GM23338 (cell line): Measurements from ENCODE around the gene BAHCC1. TPM values are rescaled to one million over a fixed set of nuclear protein-coding genes. Genes with fewer than 3 reads are reported as not detected.

Experiments
- ATAC-seq: fragments of 200-7000 bp; cut with Tn5 transposase; 3 replicates; pipeline ENCODE4 v1.9.1; 2020
- DNase-seq: peaks from one replicate; pipeline ENCODE4 v3.0.0-alpha.2; 2015; ENCODE audit warnings: low spot score
- H2AFZ ChIP-seq: fragments of 200-600 bp; sonication (generic); 2 replicates; pipeline ENCODE4 v1.8.0; 2016; ENCODE audit warnings: antibody characterized with exemption, mild to moderate bottlenecking, moderate library complexity
- H3F3A ChIP-seq: fragments of 200-600 bp; sonication (generic); replicated peaks from 2 replicates; pipeline ENCODE4 v1.8.0; 2017; ENCODE audit warnings: antibody characterized with exemption, mixed run types, low read depth
- H3K27ac ChIP-seq: fragments of 200-600 bp; sonication (generic); 2 replicates; pipeline ENCODE4 v1.6.1; 2016; ENCODE audit warnings: low read depth
- H3K27me3 ChIP-seq: fragments of 200-600 bp; sonication (generic); 2 replicates; pipeline ENCODE4 v1.8.0; 2016; ENCODE audit warnings: mild to moderate bottlenecking, mixed run types, moderate library complexity; ENCODE audit not compliant: insufficient read depth
- H3K36me3 ChIP-seq: fragments of 200-600 bp; sonication (generic); 2 replicates; pipeline ENCODE4 v1.8.0; 2016; ENCODE audit warnings: mild to moderate bottlenecking; ENCODE audit not compliant: insufficient read depth
- H3K4me1 ChIP-seq: fragments of 200-600 bp; sonication (generic); 2 replicates; pipeline ENCODE4 v1.8.0; 2016; ENCODE audit warnings: mild to moderate bottlenecking, moderate library complexity; ENCODE audit not compliant: insufficient read depth
- H3K4me2 ChIP-seq: fragments of 200-600 bp; sonication (generic); 2 replicates; pipeline ENCODE4 v1.7.1; 2017; ENCODE audit warnings: mixed run types
- H3K4me3 ChIP-seq: fragments of 200-600 bp; sonication (generic); 2 replicates; pipeline ENCODE4 v1.6.1; 2016; ENCODE audit warnings: mixed run types
- H3K79me2 ChIP-seq: fragments of 200-600 bp; sonication (generic); replicated peaks from 2 replicates; pipeline ENCODE4 v1.8.0; 2017; ENCODE audit warnings: mild to moderate bottlenecking; ENCODE audit not compliant: insufficient read depth
- H3K9me2 ChIP-seq: fragments of 200-600 bp; sonication (generic); 2 replicates; pipeline ENCODE4 v1.8.0; 2017; ENCODE audit not compliant: insufficient read depth
- H4K20me1 ChIP-seq: fragments of 200-600 bp; sonication (generic); replicated peaks from 2 replicates; pipeline ENCODE4 v1.8.0; 2017; ENCODE audit warnings: mild to moderate bottlenecking; ENCODE audit not compliant: insufficient read depth
- H3K27ac Mint-ChIP-seq: 2 replicates; pipeline ENCODE4 v1.8.0; 2020; ENCODE audit warnings: inconsistent platforms, mild to moderate bottlenecking, moderate library complexity, mixed read lengths
- H3K27me3 Mint-ChIP-seq: 3 replicates; pipeline ENCODE4 v1.8.0; 2022; ENCODE audit warnings: low read depth, mild to moderate bottlenecking, moderate library complexity, mixed read lengths, inconsistent platforms; ENCODE audit not compliant: insufficient read depth, poor library complexity
- H3K36me3 Mint-ChIP-seq: 3 replicates; pipeline ENCODE4 v1.8.0; 2021; ENCODE audit warnings: low read depth, mild to moderate bottlenecking, inconsistent platforms, moderate library complexity, mixed read lengths
- H3K4me1 Mint-ChIP-seq: 3 replicates; pipeline ENCODE4 v1.8.0; 2020; ENCODE audit warnings: mild to moderate bottlenecking, inconsistent platforms, mixed read lengths
- H3K4me3 Mint-ChIP-seq: 3 replicates; pipeline ENCODE4 v1.8.0; 2021; ENCODE audit warnings: moderate library complexity, mild to moderate bottlenecking, inconsistent platforms, mixed read lengths
- H3K9me3 Mint-ChIP-seq: 3 replicates; pipeline ENCODE4 v1.8.0; 2020; ENCODE audit warnings: moderate library complexity, mild to moderate bottlenecking, inconsistent platforms, mixed read lengths
- EZH2 ChIP-seq: fragments of 200-600 bp; sonication (generic); IDR thresholded peaks from one replicate; pipeline ENCODE4 v1.8.0; 2017; ENCODE audit warnings: antibody characterized with exemption, mild to moderate bottlenecking, low read depth; ENCODE audit not compliant: unreplicated experiment
- EZH2phosphoT487 ChIP-seq: fragments of 200-600 bp; sonication (generic); IDR thresholded peaks from one replicate; pipeline ENCODE4 v1.8.1; 2018; ENCODE audit warnings: antibody characterized with exemption; ENCODE audit not compliant: unreplicated experiment
- JUNB ChIP-seq: IDR thresholded peaks from one replicate; pipeline ENCODE4 v1.6.1; 2016; ENCODE audit warnings: antibody characterized with exemption; ENCODE audit not compliant: unreplicated experiment
- POLR2AphosphoS5 ChIP-seq: IDR thresholded peaks from 2 replicates; pipeline ENCODE4 v1.6.1; 2016; ENCODE audit warnings: antibody characterized with exemption, low read depth
- ZNF114 ChIP-seq: fragments of 250-450 bp; sonication (Bioruptor Pico); IDR thresholded peaks from 2 replicates; pipeline ENCODE4 v1.5.0; 2020; ENCODE audit warnings: mild to moderate bottlenecking, moderate library complexity
- ZNF331 ChIP-seq: fragments of 250-450 bp; sonication (Bioruptor Pico); IDR thresholded peaks from 2 replicates; pipeline ENCODE4 v1.5.0; 2020; ENCODE audit warnings: low read depth, mild to moderate bottlenecking, moderate library complexity
- polyA plus RNA-seq: library from polyadenylated mRNA; unstranded; fragments of >200 nt; fragmentation: Nextera tagmentation; extraction: Ambion mirVana; gene quantifications from 2 replicates; pipeline ENCODE4 v1.2.1, GENCODE V29; 2016
- total RNA-seq: library from RNA; depleted of rRNA; stranded (reverse); fragments of >200 nt; shearing (Covaris generic); gene quantifications from 2 replicates; pipeline ENCODE4 v1.2.3, GENCODE V29; 2014
- TF ChIP-seq, protein P1 (sequence below): IDR thresholded peaks from 2 replicates; pipeline ENCODE4 v1.6.1; 2016; ENCODE audit warnings: antibody characterized with exemption
- TF ChIP-seq, protein P2 (sequence below): fragments of 250-450 bp; sonication (Bioruptor Pico); IDR thresholded peaks from 2 replicates; pipeline ENCODE4 v1.5.0; 2020; ENCODE audit warnings: mild to moderate bottlenecking, moderate library complexity
- TF ChIP-seq, protein P3 (sequence below), 2 experiments: fragments of 200-600 bp in 1 of 2; sonication (generic) in 1 of 2; conservative IDR thresholded peaks; 2 replicates each; pipeline versions ENCODE4 v1.5.1 to v1.6.1; 2016 to 2017; ENCODE audit warnings: antibody characterized with exemption in 2 of 2, low read depth in 2 of 2, mild to moderate bottlenecking in 2 of 2, moderate library complexity in 1 of 2
- TF ChIP-seq, protein P4 (sequence below): IDR thresholded peaks from one replicate; pipeline ENCODE4 v1.6.1; 2018; ENCODE audit warnings: antibody characterized with exemption; ENCODE audit not compliant: unreplicated experiment

Gene BAHCC1
- total and polyA plus RNA-seq, 2 experiments from 2014 or later = 0.24 to 1.1 TPM

DNA sequence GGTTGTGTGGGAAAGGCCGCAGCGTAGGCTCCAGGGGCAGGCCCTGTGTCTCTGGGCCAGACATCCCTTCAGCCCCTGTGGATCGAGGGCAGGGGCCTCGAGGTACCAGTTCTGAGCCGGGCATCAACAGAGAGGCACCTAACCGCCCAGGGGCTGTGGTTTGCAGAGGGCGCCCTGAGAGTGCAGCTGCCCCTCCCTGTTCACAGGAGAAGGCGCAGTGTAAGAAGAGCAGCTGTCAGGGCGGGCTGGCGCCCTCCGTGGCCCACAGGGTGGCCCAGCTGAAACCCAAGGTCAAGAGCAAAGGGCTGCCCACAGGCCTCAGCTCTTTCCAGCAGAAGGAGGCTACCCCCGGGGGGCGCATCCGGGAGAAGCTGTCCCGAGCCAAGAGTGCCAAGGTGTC, 60.8 kb downstream of the BAHCC1 start:
- no peak overlapping the region for H3K4me3 Mint-ChIP-seq
- no peaks in the 10 kb centered on the region for H4K20me1 ChIP-seq
- no peaks in the 10 kb centered on the region for H3K4me1 ChIP-seq
- no peak overlapping the region for H2AFZ ChIP-seq
- H3K27ac ChIP-seq = no peak overlapping the region
- no peak overlapping the region for H3K27ac Mint-ChIP-seq
- TF ChIP-seq POLR2AphosphoS5 (no peak), EZH2phosphoT487 (no peak), EZH2 (no peak), JUNB (no peak), ZNF331 (CRISPR knock-in tag) (no peak), ZNF114 (CRISPR knock-in tag) (no peak)
- TF ChIP-seq, protein P1, sequence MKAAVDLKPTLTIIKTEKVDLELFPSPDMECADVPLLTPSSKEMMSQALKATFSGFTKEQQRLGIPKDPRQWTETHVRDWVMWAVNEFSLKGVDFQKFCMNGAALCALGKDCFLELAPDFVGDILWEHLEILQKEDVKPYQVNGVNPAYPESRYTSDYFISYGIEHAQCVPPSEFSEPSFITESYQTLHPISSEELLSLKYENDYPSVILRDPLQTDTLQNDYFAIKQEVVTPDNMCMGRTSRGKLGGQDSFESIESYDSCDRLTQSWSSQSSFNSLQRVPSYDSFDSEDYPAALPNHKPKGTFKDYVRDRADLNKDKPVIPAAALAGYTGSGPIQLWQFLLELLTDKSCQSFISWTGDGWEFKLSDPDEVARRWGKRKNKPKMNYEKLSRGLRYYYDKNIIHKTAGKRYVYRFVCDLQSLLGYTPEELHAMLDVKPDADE = no peak
- TF ChIP-seq, protein P2, sequence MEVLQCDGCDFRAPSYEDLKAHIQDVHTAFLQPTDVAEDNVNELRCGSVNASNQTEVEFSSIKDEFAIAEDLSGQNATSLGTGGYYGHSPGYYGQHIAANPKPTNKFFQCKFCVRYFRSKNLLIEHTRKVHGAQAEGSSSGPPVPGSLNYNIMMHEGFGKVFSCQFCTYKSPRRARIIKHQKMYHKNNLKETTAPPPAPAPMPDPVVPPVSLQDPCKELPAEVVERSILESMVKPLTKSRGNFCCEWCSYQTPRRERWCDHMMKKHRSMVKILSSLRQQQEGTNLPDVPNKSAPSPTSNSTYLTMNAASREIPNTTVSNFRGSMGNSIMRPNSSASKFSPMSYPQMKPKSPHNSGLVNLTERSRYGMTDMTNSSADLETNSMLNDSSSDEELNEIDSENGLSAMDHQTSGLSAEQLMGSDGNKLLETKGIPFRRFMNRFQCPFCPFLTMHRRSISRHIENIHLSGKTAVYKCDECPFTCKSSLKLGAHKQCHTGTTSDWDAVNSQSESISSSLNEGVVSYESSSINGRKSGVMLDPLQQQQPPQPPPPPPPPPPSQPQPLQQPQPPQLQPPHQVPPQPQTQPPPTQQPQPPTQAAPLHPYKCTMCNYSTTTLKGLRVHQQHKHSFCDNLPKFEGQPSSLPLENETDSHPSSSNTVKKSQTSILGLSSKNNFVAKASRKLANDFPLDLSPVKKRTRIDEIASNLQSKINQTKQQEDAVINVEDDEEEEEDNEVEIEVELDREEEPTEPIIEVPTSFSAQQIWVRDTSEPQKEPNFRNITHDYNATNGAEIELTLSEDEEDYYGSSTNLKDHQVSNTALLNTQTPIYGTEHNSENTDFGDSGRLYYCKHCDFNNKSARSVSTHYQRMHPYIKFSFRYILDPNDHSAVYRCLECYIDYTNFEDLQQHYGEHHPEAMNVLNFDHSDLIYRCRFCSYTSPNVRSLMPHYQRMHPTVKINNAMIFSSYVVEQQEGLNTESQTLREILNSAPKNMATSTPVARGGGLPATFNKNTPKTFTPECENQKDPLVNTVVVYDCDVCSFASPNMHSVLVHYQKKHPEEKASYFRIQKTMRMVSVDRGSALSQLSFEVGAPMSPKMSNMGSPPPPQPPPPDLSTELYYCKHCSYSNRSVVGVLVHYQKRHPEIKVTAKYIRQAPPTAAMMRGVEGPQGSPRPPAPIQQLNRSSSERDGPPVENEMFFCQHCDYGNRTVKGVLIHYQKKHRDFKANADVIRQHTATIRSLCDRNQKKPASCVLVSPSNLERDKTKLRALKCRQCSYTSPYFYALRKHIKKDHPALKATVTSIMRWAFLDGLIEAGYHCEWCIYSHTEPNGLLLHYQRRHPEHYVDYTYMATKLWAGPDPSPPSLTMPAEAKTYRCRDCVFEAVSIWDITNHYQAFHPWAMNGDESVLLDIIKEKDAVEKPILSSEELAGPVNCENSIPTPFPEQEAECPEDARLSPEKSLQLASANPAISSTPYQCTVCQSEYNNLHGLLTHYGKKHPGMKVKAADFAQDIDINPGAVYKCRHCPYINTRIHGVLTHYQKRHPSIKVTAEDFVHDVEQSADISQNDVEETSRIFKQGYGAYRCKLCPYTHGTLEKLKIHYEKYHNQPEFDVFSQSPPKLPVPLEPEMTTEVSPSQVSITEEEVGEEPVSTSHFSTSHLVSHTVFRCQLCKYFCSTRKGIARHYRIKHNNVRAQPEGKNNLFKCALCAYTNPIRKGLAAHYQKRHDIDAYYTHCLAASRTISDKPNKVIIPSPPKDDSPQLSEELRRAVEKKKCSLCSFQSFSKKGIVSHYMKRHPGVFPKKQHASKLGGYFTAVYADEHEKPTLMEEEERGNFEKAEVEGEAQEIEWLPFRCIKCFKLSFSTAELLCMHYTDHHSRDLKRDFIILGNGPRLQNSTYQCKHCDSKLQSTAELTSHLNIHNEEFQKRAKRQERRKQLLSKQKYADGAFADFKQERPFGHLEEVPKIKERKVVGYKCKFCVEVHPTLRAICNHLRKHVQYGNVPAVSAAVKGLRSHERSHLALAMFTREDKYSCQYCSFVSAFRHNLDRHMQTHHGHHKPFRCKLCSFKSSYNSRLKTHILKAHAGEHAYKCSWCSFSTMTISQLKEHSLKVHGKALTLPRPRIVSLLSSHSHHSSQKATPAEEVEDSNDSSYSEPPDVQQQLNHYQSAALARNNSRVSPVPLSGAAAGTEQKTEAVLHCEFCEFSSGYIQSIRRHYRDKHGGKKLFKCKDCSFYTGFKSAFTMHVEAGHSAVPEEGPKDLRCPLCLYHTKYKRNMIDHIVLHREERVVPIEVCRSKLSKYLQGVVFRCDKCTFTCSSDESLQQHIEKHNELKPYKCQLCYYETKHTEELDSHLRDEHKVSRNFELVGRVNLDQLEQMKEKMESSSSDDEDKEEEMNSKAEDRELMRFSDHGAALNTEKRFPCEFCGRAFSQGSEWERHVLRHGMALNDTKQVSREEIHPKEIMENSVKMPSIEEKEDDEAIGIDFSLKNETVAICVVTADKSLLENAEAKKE = no peak
- TF ChIP-seq, protein P3, sequence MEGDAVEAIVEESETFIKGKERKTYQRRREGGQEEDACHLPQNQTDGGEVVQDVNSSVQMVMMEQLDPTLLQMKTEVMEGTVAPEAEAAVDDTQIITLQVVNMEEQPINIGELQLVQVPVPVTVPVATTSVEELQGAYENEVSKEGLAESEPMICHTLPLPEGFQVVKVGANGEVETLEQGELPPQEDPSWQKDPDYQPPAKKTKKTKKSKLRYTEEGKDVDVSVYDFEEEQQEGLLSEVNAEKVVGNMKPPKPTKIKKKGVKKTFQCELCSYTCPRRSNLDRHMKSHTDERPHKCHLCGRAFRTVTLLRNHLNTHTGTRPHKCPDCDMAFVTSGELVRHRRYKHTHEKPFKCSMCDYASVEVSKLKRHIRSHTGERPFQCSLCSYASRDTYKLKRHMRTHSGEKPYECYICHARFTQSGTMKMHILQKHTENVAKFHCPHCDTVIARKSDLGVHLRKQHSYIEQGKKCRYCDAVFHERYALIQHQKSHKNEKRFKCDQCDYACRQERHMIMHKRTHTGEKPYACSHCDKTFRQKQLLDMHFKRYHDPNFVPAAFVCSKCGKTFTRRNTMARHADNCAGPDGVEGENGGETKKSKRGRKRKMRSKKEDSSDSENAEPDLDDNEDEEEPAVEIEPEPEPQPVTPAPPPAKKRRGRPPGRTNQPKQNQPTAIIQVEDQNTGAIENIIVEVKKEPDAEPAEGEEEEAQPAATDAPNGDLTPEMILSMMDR (conservative IDR thresholded peaks at IDR 0.05; ENCODE audit: low read depth in 2 of 2) = no peak
- TF ChIP-seq, protein P4, sequence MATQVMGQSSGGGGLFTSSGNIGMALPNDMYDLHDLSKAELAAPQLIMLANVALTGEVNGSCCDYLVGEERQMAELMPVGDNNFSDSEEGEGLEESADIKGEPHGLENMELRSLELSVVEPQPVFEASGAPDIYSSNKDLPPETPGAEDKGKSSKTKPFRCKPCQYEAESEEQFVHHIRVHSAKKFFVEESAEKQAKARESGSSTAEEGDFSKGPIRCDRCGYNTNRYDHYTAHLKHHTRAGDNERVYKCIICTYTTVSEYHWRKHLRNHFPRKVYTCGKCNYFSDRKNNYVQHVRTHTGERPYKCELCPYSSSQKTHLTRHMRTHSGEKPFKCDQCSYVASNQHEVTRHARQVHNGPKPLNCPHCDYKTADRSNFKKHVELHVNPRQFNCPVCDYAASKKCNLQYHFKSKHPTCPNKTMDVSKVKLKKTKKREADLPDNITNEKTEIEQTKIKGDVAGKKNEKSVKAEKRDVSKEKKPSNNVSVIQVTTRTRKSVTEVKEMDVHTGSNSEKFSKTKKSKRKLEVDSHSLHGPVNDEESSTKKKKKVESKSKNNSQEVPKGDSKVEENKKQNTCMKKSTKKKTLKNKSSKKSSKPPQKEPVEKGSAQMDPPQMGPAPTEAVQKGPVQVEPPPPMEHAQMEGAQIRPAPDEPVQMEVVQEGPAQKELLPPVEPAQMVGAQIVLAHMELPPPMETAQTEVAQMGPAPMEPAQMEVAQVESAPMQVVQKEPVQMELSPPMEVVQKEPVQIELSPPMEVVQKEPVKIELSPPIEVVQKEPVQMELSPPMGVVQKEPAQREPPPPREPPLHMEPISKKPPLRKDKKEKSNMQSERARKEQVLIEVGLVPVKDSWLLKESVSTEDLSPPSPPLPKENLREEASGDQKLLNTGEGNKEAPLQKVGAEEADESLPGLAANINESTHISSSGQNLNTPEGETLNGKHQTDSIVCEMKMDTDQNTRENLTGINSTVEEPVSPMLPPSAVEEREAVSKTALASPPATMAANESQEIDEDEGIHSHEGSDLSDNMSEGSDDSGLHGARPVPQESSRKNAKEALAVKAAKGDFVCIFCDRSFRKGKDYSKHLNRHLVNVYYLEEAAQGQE = no peak
- H3K27me3 Mint-ChIP-seq = peaks cover 5% of the 10 kb centered on the region
- no peak overlapping the region for H3K4me3 ChIP-seq
- no peak for ATAC-seq
- no peaks in the 10 kb centered on the region for H3K27me3 ChIP-seq
- no peaks in the 10 kb centered on the region for H3F3A ChIP-seq
- H3K9me3 Mint-ChIP-seq = no peaks in the 10 kb centered on the region
- no peaks in the 10 kb centered on the region for H3K79me2 ChIP-seq
- no peaks in the 10 kb centered on the region for H3K36me3 ChIP-seq
- H3K36me3 Mint-ChIP-seq = no peaks in the 10 kb centered on the region
- no peak for DNase-seq
- peaks cover 6% of the 10 kb centered on the region for H3K4me1 Mint-ChIP-seq
- H3K9me2 ChIP-seq = no peaks in the 10 kb centered on the region
- no peak overlapping the region for H3K4me2 ChIP-seq
